GM12801 (cell line): ENCODE data around the gene KAZN.

ENCODE experiments used
- CTCF ChIP-seq: IDR thresholded peaks from one replicate; pipeline ENCODE4 v1.5.1; 2011; ENCODE audit warnings: control low read depth; ENCODE audit not compliant: insufficient read length; ENCODE audit errors: extremely low read depth

The KAZN gene

GRCh38 chr1:14599183-14599791 lies 802 bp downstream of the KAZN start:
- TF ChIP-seq CTCF = no peak

- no peak for TF ChIP-seq CTCF
These were observed 1.3 kb downstream of the KAZN start for GRCh38 chr1:14599800-14600199.

- no peak for TF ChIP-seq CTCF
These were observed 2.1 kb downstream of the KAZN start for GRCh38 chr1:14600405-14601112.

- no peak for TF ChIP-seq CTCF
These were observed 3.7 kb downstream of the KAZN start for GRCh38 chr1:14602136-14602535.

GRCh38 chr1:14603645-14604044 lies 5.2 kb downstream of the KAZN start:
- TF ChIP-seq CTCF = no peak

- TF ChIP-seq CTCF = no peak
These were observed 5.9 kb downstream of the KAZN start for GRCh38 chr1:14604414-14604813.

GRCh38 chr1:14605945-14606344 lies 7.5 kb downstream of the KAZN start:
- no peak for TF ChIP-seq CTCF

GRCh38 chr1:14606632-14607031 lies 8.1 kb downstream of the KAZN start:
- TF ChIP-seq CTCF = no peak
